Measurements from ENCODE around the gene ZNF506.
"Not testable (repeated sequence)": the region's sequence is repeated elsewhere in the genome, so short reads cannot be mapped to it uniquely, and the experiment has no call there.

The ZNF506 gene

DNA sequence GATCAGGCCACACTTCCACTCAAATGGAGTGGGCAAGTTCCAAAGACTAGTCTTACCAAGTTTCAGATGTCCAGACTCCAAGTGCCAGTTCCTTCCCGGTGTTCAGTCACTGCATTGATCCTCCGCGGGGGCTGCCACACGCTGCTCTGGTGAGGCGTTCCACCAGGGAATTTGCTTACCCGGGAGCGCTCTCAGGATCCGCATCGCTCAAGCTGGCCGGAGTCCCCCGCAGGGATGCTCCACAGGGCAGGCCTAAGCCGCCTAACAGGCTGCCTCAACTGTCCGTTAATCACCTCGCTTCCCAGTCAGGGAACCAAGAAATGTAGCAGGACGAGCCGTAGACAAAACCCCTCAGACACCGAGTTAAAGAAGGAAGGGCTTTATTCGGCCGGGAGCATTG lies 36.1 kb downstream of the ZNF506 start:
- H3K27me3 ChIP-seq (ENCODE audit: control insufficient read depth in 5 of 5, insufficient read depth in 4 of 5, low read length in 5 of 5); H3K9me3 ChIP-seq (ENCODE audit: control insufficient read depth in 5 of 5, low read length in 5 of 5); H3K4me1 ChIP-seq (ENCODE audit: control insufficient read depth in 5 of 5, insufficient read depth in 5 of 5, low read length in 5 of 5); H3K27ac ChIP-seq (ENCODE audit: low read depth, low read length); H3K4me3 ChIP-seq (ENCODE audit: low read depth in 1 of 5, low read length in 5 of 5); H3K9ac ChIP-seq (ENCODE audit: low read length in 5 of 5): not testable (repeated sequence)
- H3K36me3 ChIP-seq (ENCODE audit: control insufficient read depth in 5 of 5, insufficient read depth in 5 of 5, low read length in 5 of 5): peaks cover 7 to 29% (median 24%) of the 10 kb centered on the region in 5 donors

DNA sequence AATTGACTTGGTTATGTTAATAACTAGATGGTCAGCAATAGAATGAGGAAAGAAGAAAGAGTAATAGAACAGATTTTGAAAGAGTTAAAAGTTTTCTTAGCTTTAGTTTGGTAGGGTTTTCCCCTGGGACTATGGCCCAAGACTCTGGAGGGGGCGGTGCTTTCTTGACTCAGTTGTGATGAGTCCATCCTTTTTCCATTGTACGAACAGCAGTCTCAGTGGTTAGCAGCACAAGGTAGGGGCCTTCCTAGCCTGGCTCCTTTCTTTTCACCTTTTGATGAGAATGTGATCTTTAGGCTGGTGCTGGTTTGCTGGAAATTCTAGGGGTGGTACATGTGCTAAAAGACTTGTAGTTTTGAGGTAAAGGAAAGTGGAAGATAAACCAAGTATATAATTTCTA lies 38.8 kb downstream of the ZNF506 start:
- Histone ChIP-seq H3K36me3 (ENCODE audit: control insufficient read depth in 5 of 5, insufficient read depth in 5 of 5, low read length in 5 of 5) (peaks cover 0 to 12% (median 7%) of the 10 kb centered on the region in 5 donors), H3K4me3 (ENCODE audit: low read depth in 1 of 5, low read length in 5 of 5) (no peak overlapping the region), H3K27ac (ENCODE audit: low read depth, low read length) (no peak overlapping the region), H3K9ac (ENCODE audit: low read length in 5 of 5) (no peak overlapping the region), H3K27me3 (ENCODE audit: control insufficient read depth in 5 of 5, insufficient read depth in 4 of 5, low read length in 5 of 5) (no peaks in the 10 kb centered on the region), H3K4me1 (ENCODE audit: control insufficient read depth in 5 of 5, insufficient read depth in 5 of 5, low read length in 5 of 5) (peaks cover 0 to 7% (median under 1%) of the 10 kb centered on the region in 5 donors), H3K9me3 (ENCODE audit: control insufficient read depth in 5 of 5, low read length in 5 of 5) (no peaks in the 10 kb centered on the region)

DNA sequence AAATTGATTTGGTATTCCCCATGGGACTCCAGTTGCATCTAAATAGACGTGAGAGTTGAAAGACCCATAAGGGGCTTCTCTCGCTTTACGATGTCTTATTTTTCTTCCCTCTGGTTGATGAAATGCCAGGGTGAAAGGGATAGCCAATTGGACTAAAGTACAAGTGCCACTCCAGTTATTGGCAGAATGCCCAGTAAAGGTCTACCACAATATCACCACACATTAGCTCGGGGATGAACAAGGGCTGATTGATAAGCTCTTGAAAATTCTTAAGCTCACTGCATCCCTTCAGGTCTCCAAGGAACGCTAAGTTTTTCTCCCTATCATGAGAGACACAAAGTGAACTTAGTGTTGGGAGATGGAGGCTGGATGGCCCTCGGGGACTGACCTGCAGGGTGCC lies 39.8 kb downstream of the ZNF506 start:
- H3K4me1 ChIP-seq (ENCODE audit: control insufficient read depth in 5 of 5, insufficient read depth in 5 of 5, low read length in 5 of 5): peaks cover 3 to 17% (median 10%) of the 10 kb centered on the region in 5 donors
- not testable (repeated sequence) for H3K27ac ChIP-seq (ENCODE audit: low read depth, low read length); H3K36me3 ChIP-seq (ENCODE audit: control insufficient read depth in 5 of 5, insufficient read depth in 5 of 5, low read length in 5 of 5); H3K9me3 ChIP-seq (ENCODE audit: control insufficient read depth in 5 of 5, low read length in 5 of 5); H3K4me3 ChIP-seq (ENCODE audit: low read depth in 1 of 5, low read length in 5 of 5); H3K27me3 ChIP-seq (ENCODE audit: control insufficient read depth in 5 of 5, insufficient read depth in 4 of 5, low read length in 5 of 5); H3K9ac ChIP-seq (ENCODE audit: low read length in 5 of 5)

DNA sequence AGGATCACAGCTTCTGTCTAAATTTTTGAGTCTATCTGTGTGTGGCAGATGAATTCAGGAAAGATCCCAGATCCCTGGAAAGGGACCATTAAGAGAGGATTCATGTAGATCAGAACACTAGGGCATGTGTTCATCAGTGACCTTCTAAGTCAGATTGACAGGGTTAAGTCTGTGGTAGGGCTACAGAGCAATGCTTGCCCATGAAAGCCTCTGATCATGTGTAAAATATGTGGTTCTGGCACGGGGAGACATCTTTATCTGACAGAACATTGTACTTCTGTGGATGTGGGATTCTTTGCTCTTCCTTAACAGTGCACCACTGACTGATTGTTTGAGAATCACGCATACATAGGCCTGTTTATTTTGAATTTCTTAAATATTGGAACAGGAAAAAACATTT lies 42.9 kb downstream of the ZNF506 start:
- H3K27ac ChIP-seq (ENCODE audit: low read depth, low read length): no peak overlapping the region
- no peaks in the 10 kb centered on the region for H3K9me3 ChIP-seq (ENCODE audit: control insufficient read depth in 5 of 5, low read length in 5 of 5)
- H3K4me1 ChIP-seq (ENCODE audit: control insufficient read depth in 5 of 5, insufficient read depth in 5 of 5, low read length in 5 of 5): peaks cover 6 to 28% (median 25%) of the 10 kb centered on the region in 5 donors
- H3K4me3 ChIP-seq (ENCODE audit: low read depth in 1 of 5, low read length in 5 of 5): no peak overlapping the region
- H3K9ac ChIP-seq (ENCODE audit: low read length in 5 of 5): no peak overlapping the region
- no peaks in the 10 kb centered on the region for H3K36me3 ChIP-seq (ENCODE audit: control insufficient read depth in 5 of 5, insufficient read depth in 5 of 5, low read length in 5 of 5)
- no peaks in the 10 kb centered on the region for H3K27me3 ChIP-seq (ENCODE audit: control insufficient read depth in 5 of 5, insufficient read depth in 4 of 5, low read length in 5 of 5)

DNA sequence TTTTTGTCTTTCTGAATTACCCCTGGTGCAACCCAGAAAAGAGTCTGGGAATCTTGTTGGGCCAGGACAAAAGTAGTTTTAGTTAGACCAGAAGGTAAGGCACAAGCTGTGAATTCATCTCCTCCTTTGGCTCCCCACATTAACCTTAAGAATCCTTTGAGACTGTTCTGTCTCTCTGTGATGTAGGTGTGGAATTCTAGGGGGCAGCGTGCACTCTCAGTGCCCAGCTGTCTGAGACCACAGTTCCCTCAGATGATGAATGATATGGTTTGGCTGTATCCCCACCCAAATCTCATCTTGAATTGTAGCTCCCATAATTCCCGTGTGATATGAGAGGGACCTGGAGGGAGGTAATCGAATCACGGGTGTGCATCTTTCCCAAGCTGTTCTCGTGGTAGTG lies 43.9 kb downstream of the ZNF506 start:
- Histone ChIP-seq H3K27me3 (ENCODE audit: control insufficient read depth in 5 of 5, insufficient read depth in 4 of 5, low read length in 5 of 5) (no peaks in the 10 kb centered on the region), H3K9ac (ENCODE audit: low read length in 5 of 5) (no peak overlapping the region), H3K36me3 (ENCODE audit: control insufficient read depth in 5 of 5, insufficient read depth in 5 of 5, low read length in 5 of 5) (no peaks in the 10 kb centered on the region), H3K4me3 (ENCODE audit: low read depth in 1 of 5, low read length in 5 of 5) (peak overlapping the region in 1 of 5 donors; percentile 99), H3K27ac (ENCODE audit: low read depth, low read length) (no peak overlapping the region), H3K9me3 (ENCODE audit: control insufficient read depth in 5 of 5, low read length in 5 of 5) (no peaks in the 10 kb centered on the region), H3K4me1 (ENCODE audit: control insufficient read depth in 5 of 5, insufficient read depth in 5 of 5, low read length in 5 of 5) (peaks cover 6 to 28% (median 25%) of the 10 kb centered on the region in 5 donors)

DNA sequence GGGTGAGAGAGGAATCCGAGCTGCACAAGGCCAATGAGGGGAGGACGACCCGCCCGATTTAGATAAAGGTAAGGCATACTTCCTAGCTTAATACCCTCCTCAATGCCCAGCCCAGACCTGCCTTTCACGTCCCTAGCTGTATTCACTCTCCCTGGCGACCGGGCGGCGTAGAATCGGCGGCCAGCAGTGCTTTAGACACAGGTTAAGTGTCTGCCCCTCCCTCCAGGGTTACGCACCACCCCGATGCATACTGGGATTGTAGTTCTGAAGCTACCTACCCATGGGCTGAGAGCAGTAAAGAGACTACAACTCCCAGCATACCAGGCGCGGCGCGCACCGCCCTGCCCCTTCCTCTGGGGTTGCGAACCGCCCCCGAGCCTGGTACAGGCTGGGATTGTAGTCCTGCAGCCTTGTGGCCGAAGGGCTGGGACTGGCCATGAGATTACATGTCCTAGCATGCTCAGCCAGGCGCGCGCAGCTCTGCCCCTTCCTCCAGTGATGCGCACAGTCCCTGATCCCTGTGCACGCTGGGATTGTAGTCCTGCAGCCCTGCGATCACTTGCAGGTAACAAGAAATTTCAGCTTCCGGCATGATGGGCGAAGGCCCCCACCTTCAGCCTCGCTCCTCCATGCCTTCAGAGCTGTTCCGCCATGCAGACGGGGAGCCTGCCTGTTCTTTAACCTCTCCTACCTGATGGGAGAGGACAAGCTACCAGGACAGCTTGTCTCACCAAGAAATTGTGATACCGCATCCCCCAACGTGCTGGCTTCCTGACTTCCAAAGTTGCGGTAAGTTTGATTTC lies 45.1 kb downstream of the ZNF506 start:
- Histone ChIP-seq H3K36me3 (ENCODE audit: control insufficient read depth in 5 of 5, insufficient read depth in 5 of 5, low read length in 5 of 5) (no peaks in the 10 kb centered on the region), H3K27ac (ENCODE audit: low read depth, low read length) (peak overlapping the region; percentile 55), H3K27me3 (ENCODE audit: control insufficient read depth in 5 of 5, insufficient read depth in 4 of 5, low read length in 5 of 5) (no peaks in the 10 kb centered on the region), H3K9me3 (ENCODE audit: control insufficient read depth in 5 of 5, low read length in 5 of 5) (no peaks in the 10 kb centered on the region), H3K4me3 (ENCODE audit: low read depth in 1 of 5, low read length in 5 of 5) (peak overlapping the region; percentile 82 to 99 (median 98)), H3K9ac (ENCODE audit: low read length in 5 of 5) (peak overlapping the region; percentile 82 to 97 (median 90)), H3K4me1 (ENCODE audit: control insufficient read depth in 5 of 5, insufficient read depth in 5 of 5, low read length in 5 of 5) (peaks cover 6 to 25% (median 21%) of the 10 kb centered on the region in 5 donors)

DNA sequence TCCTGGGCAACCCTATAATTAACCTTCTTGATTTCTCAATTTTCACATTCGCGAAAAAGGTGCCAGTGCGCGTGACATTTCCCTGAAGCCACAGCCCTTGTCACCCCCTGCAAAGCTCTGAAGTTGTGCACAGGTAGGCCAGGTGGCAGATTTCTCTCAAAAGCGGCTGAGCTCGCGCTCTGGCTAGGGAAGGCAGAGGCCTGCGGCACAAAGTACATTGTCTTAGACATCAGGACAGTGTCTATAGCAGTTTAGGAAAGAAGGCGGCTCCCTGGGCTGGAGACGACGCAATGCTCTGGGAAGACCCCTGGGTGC lies 45.7 kb downstream of the ZNF506 start:
- H3K4me1 ChIP-seq (ENCODE audit: control insufficient read depth in 5 of 5, insufficient read depth in 5 of 5, low read length in 5 of 5): peaks cover 6 to 25% (median 21%) of the 10 kb centered on the region in 5 donors
- no peaks in the 10 kb centered on the region for H3K36me3 ChIP-seq (ENCODE audit: control insufficient read depth in 5 of 5, insufficient read depth in 5 of 5, low read length in 5 of 5)
- peak overlapping the region; percentile 57 to 97 (median 90) for H3K9ac ChIP-seq (ENCODE audit: low read length in 5 of 5)
- no peaks in the 10 kb centered on the region for H3K27me3 ChIP-seq (ENCODE audit: control insufficient read depth in 5 of 5, insufficient read depth in 4 of 5, low read length in 5 of 5)
- H3K9me3 ChIP-seq (ENCODE audit: control insufficient read depth in 5 of 5, low read length in 5 of 5): no peaks in the 10 kb centered on the region
- peak overlapping the region; percentile 55 for H3K27ac ChIP-seq (ENCODE audit: low read depth, low read length)
- peak overlapping the region; percentile 82 to 99 (median 98) for H3K4me3 ChIP-seq (ENCODE audit: low read depth in 1 of 5, low read length in 5 of 5)

DNA sequence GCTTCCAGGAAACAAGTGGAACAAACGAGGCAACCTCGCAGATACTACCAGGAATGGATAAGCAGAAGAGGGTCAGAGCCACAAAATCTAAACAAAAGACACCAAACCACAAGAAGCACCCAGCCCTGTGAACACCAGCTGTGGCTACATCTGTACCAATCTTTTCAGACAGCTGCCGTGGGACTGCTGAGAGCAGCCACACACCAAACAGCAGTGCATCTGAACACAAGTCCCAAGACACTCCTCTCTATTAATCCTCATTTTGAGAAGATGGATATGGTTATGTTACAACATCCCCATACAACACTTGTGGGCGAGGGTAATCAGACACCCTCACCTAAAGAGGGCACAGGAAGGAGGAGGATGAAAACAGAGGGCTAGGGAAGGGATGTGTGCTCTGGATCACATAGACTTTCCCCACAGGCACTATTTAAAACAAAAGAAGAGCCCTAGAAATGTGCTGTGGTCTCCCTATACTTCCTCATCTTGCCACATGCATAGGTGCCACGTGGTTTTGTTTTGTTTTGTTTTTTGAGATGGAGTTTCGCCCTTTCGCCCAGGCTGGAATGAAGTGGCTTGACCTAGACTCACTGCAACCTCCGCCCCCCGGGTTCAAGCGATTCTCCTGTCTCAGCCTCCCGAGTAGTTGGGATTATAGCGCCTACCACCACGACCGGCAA lies 47.1 kb downstream of the ZNF506 start:
- no peak overlapping the region for H3K4me3 ChIP-seq (ENCODE audit: low read depth in 1 of 5, low read length in 5 of 5)
- H3K4me1 ChIP-seq (ENCODE audit: control insufficient read depth in 5 of 5, insufficient read depth in 5 of 5, low read length in 5 of 5): peaks cover 6 to 25% (median 21%) of the 10 kb centered on the region in 5 donors
- H3K9ac ChIP-seq (ENCODE audit: low read length in 5 of 5): no peak overlapping the region
- no peaks in the 10 kb centered on the region for H3K9me3 ChIP-seq (ENCODE audit: control insufficient read depth in 5 of 5, low read length in 5 of 5)
- no peak overlapping the region for H3K27ac ChIP-seq (ENCODE audit: low read depth, low read length)
- H3K36me3 ChIP-seq (ENCODE audit: control insufficient read depth in 5 of 5, insufficient read depth in 5 of 5, low read length in 5 of 5): no peaks in the 10 kb centered on the region
- H3K27me3 ChIP-seq (ENCODE audit: control insufficient read depth in 5 of 5, insufficient read depth in 4 of 5, low read length in 5 of 5): no peaks in the 10 kb centered on the region

DNA sequence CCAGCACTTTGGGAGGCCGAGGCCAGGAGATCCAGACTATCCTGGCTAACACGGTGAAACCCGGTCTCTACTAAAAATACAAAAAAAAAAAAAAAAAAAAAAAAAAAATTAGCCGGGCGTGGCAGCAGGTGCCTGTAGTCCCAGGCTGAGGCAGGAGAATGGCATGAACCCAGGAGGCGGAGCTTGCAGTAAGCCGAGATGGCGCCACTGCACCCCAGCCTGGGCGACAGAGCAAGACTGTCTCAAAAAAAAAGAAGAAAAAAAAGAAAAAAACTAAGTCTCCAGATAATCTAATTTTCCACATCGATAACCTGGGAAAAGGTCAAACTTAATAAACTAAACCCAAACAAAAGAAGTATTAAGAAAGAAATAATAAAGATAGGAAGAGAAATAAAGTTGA lies 49.6 kb downstream of the ZNF506 start:
- H3K27ac ChIP-seq (ENCODE audit: low read depth, low read length); H3K4me3 ChIP-seq (ENCODE audit: low read depth in 1 of 5, low read length in 5 of 5); H3K27me3 ChIP-seq (ENCODE audit: control insufficient read depth in 5 of 5, insufficient read depth in 4 of 5, low read length in 5 of 5); H3K9ac ChIP-seq (ENCODE audit: low read length in 5 of 5); H3K36me3 ChIP-seq (ENCODE audit: control insufficient read depth in 5 of 5, insufficient read depth in 5 of 5, low read length in 5 of 5); H3K9me3 ChIP-seq (ENCODE audit: control insufficient read depth in 5 of 5, low read length in 5 of 5): not testable (repeated sequence)
- peaks cover 4 to 17% (median 14%) of the 10 kb centered on the region in 5 donors for H3K4me1 ChIP-seq (ENCODE audit: control insufficient read depth in 5 of 5, insufficient read depth in 5 of 5, low read length in 5 of 5)

DNA sequence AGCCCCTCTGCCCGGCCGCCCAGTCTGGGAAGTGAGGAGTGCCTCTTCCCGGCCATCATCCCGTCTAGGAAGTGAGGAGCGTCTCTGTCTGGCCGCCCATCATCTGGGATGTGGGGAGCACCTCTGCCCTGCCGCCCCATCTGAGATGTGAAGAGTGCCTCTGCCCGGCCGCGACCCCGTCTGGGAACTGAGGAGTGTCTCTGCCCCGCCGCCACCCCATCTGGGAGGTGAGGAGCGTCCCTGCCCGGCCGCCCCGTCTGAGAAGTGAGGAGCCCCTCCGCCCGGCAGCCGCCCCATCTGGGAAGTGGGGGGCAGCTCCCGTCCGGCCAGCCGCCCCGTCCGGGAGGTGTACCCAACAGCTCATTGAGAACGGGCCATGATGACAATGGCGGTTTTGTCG lies 51.6 kb downstream of the ZNF506 start:
- not testable (repeated sequence) for H3K27ac ChIP-seq (ENCODE audit: low read depth, low read length); H3K27me3 ChIP-seq (ENCODE audit: control insufficient read depth in 5 of 5, insufficient read depth in 4 of 5, low read length in 5 of 5); H3K9ac ChIP-seq (ENCODE audit: low read length in 5 of 5); H3K4me3 ChIP-seq (ENCODE audit: low read depth in 1 of 5, low read length in 5 of 5); H3K36me3 ChIP-seq (ENCODE audit: control insufficient read depth in 5 of 5, insufficient read depth in 5 of 5, low read length in 5 of 5); H3K9me3 ChIP-seq (ENCODE audit: control insufficient read depth in 5 of 5, low read length in 5 of 5); H3K4me1 ChIP-seq (ENCODE audit: control insufficient read depth in 5 of 5, insufficient read depth in 5 of 5, low read length in 5 of 5)

Measured in subcutaneous abdominal adipose tissue (tissue), 5 donors.